GM18498 (cell line): ENCODE results near the gene GK.
"Not testable (repeated sequence)": the region's sequence is repeated elsewhere in the genome, so short reads cannot be mapped to it uniquely, and the experiment has no call there.

Source experiments
- ATAC-seq: cut with Tn5 transposase; IDR thresholded peaks from one replicate; pipeline ENCODE4 v1.9.1; 2021; ENCODE audit warnings: mild to moderate bottlenecking, moderate library complexity; ENCODE audit not compliant: unreplicated experiment

Gene GK

GRCh38 chrX:30653415-30654131, at the start of gene GK:
Gene GK, plus strand, starts transcription at chrX:30653423. Its CDS starts 115 bp downstream, at chrX:30653538.
- ATAC-seq: peak; percentile 13

- ATAC-seq: no peak
Observed at GRCh38 chrX:30607155-30607554, 46.1 kb upstream of the GK start.

GRCh38 chrX:30610026-30610425, 43.2 kb upstream of the GK start:
- ATAC-seq: no peak

DNA sequence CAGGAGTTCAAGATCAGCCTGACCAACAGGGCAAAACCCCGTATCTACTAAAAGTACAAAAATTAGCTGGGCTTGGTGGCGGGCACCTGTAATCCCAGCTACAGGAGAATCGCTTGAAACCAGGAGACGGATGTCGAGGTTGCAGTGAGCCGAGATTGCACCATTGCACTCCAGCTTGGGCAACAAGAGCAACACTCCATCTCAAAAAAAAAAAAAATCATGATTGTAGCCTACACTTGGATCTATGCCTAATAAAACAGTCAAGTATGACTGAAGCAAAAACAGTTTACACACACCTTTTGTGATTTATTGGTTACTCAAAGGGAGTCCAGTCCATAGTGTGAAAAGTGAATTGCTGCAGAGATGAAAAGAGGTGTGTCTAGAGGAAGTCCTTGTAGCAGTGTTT, 41.0 kb upstream of the GK start:
- ATAC-seq: no peak

DNA sequence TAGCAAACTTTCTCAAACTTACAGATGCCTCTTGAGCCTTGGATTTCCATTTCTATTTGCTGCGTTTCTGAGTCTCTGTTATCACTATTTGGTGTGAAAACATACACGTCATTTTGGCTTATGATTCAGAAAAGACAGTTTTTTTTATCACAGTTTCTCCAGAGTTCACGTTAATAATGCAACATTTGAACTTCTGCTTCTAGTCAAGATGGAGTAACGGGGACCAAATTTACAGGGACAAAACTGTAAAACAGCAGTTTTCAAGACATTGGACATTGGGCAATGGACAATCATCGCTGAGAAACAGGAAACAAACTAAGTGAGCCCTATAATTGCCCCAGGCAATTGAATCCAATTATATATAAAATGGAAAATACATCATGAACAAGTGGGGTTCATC, 39.5 kb upstream of the GK start:
- no peak for ATAC-seq

- ATAC-seq: no peak
Observed at GRCh38 chrX:30615229-30615628, 38.0 kb upstream of the GK start.

DNA sequence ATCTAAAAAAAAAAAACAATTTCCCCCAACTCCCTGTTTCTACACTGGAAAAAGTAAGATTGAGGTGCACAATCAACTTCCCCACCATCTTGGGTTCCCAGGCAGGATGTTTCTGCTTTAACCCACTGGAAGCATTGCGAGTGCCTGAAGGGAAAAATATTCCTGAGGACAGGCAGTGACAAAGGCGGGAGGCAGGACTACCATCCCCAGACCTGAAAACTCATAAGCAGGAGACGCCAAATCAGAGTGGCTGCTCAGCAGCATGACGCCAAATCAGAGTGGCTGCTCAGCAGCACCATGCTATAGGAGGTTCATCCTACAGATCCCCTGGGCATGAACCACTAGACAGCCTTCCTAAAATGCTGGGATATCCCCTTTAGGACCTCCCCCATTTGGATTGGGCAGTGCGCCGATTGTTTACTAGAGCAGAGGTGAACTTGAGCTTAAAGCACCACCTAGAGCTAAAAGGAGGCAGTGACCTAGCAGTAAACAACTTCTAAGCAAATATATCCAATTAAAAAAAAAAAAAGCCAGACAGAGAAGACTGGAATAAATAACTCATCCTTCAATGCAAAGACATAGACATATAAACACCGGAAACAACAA, 35.0 kb upstream of the GK start:
- no peak for ATAC-seq

- no peak for ATAC-seq
Observed at GRCh38 chrX:30620125-30620524, 33.1 kb upstream of the GK start.

- no peak for ATAC-seq
Observed at GRCh38 chrX:30620980-30621618, 32.1 kb upstream of the GK start.

DNA sequence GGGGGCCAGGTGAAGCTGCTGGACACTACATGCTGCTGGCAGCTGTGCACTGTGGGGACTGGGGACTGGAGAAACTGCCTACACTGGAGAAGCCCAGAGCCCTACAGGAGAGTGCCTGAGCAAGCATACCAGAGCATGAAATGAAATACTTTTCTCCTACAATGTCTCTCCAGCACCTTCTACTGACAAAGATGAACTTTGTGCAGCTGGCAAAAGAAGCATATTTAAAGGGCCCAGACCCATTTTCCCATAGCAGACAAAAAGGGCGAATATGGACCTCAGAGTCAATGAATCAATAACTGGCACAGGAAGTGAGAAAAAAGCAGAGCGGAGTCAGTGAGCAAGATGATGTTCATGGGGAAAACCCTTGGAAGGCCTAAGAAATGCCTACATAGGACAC, 30.9 kb upstream of the GK start:
- no peak for ATAC-seq

DNA sequence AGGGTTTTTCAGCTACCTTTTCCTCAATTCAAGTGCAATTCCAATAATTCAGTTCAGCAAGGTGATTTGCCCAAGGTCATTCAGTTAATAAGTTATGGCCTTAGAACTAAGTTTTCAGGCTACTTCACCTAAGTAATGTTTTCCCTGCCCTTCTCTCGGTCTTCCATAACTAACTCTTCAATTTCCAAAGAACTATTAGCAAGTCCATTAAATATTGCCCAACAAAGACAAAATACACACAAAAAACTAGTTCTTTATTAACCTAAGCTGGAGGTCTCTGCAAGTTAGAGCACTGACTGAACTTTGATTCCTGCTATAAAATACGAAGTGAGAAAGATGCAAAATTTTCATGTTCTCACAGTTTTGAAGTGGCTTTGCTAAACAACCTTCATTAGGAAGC, 26.8 kb upstream of the GK start:
- no peak for ATAC-seq

- no peak for ATAC-seq
Observed at GRCh38 chrX:30627818-30628652, 25.2 kb upstream of the GK start.

DNA sequence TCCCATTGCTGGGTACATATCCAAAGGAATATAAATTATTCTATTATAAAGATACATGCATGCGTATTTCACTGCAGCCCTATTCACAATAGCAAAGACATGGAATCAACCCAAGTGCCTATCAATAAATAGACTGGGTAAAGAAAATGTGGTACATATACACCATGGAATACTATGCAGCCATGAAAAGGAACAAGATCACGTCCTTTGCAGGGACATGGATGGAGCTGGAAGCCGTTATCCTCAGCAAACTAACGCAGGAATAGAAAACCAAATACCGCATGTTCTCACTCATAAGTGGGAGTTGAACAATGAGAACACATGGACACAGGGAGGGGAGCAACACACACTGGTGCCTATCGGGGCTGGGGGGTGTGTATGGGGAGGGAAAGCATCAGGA, 19.2 kb upstream of the GK start:
- ATAC-seq: not testable (repeated sequence)

DNA sequence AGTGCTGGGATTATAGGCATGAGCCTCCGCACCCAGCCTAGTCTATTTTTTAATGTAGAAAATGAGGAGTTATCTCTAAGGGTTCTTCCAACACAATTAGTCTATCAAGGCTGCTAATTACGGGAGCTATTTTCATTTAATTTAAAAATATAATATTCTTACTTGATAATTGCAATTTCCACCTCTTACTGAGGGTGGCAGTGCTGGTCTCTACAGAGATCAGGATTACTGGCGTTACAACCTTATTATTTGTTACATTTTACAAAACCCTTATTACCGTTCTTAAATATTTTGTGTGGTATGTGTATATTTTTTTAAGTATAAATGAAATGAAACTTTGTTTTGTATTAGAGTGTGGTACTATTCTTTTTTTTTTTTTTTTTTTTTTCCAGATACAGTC, 17.6 kb upstream of the GK start:
- no peak for ATAC-seq

DNA sequence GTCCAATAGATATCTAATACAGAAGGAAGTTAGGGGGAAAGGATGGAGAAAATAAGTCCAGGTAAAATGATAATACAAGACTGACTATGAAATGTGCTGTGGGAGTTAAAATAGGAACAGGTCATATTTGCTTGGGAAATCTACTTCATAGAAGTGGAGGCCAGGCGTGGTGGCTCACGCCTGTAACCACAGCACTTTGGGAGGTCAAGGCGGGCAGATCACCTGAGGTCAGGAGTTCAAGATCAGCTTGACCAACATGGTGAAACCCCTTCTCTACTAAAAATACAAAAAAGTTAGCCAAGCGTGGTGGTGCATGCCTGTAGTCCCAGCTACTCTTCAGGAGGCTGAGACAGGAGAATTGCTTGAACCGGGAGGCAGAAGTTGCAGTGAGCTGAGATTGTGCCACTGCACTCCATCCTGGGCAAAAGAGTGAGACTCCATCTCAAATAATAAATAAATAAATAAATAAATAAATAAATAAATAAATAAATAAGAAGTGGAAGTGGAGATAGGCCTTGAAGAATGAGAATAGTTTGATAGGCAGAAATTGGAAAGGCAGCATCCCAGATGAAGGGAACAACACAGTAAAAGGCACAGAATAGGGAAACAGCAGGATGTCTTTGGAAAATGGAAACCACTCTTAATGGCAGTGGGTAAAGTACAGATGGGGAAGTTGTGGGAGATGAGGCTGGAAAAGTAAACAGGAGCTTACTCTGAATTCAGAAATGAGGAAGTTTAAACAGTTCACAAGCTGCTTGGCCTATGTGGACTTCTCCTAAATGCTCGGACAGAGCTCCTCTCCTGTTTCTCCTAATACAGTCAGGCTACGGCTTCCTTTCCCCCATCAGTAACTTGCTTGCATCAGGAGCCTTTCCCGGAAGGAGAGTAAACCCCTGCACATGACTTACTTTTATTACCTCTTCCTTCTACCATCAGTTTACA, 15.1 kb upstream of the GK start:
- no peak for ATAC-seq

- ATAC-seq: not testable (repeated sequence)
Observed at GRCh38 chrX:30639702-30640101, 13.5 kb upstream of the GK start.

GRCh38 chrX:30642642-30643041, 10.6 kb upstream of the GK start:
- no peak for ATAC-seq

GRCh38 chrX:30643313-30643821, 9.9 kb upstream of the GK start:
- ATAC-seq: no peak

DNA sequence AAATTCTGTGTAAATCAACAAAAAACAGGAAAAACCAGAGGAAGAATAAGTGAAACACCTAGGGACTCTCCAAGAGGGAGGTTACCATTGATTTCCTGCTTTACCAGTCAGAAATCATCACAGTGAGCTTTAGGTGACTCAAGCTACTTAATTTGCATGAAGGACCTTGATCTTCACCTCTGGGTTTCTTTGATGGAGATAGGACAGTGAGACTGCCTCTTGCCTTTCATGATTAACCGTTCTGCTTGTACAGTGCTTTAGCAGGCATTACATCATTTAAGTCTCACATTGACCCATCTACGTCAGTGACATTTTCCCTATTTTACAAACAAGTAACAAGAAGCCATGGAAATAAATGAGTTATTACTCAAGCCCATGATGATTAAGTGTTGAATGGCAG, 3.4 kb upstream of the GK start:
- no peak for ATAC-seq
